NOMO-1 (cell line): Measurements from ENCODE around the gene ELOVL6.
"Not testable (repeated sequence)": the region's sequence is repeated elsewhere in the genome, so short reads cannot be mapped to it uniquely, and the experiment has no call there.

ENCODE experiments used
- DNase-seq, 2 experiments: peaks; one replicate each; lab custom pipeline; 2025; ENCODE audit not compliant: unreplicated experiment in 2 of 2; lab: John Stamatoyannopoulos, UW

The ELOVL6 gene

DNA sequence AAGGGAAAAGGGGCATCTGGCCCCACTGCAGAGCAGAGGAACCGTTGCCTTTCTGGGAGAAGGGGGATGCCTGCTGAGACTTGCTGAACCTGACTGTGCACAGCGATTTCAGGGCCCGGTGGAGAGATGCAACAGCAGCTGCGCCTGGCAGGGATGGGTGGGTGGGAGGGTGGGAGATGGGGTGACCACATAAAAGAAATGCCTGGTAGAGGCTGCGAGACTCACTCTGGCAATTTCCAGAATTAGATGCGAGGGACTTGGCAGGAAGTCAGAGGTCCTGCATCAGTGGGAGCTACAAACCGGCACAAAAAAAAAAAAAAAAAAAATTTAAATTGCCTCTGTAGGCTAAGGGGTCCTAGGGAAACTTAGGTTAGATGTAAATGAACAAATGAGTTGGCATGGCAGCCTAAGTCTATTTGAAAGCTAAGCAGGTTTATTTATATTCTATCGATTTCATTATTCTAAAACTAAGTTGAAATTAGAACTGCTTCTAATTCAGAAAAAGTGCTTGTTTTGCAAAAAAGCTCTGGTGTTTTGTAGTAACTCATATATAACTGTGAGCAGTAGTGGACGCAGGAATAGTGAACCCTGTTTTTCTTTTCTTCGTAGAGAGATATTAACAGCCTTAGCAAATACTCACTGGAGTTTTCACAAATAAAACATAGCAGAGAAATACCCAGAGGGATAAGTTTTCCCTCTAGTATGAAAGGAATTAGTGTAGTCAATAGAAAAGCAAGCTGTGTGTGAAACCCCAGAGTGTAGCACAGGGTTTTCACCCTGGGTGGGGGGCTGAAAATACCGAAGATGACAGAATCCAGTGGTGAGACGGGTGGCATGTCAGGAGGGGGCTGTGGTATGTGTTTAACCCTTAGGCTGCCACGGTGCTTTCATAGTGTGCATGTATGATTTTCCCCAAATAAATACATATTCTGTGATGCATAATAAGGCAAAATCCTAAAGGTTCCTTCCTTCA lies 155.6 kb downstream of the ELOVL6 start:
- no peak for DNase-seq

DNA sequence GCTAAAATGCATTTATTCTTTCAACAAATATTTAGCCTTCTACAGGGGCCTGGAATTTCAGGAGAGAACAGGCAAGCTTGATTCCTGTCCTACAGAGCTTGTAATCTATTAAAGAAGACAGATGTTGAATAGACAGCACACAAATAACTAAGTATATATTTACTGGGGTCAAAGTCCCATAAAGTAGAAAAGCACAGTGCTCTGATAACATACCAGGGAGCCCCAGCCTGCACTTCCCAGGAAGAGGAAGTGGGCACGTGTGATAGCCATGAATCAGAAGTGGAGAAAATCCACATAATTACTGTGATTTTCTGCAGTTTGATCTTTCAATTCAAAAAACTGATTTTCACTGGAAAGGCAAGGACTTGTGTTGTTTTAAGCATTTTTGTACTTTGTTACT lies 156.7 kb downstream of the ELOVL6 start:
- DNase-seq, result no peak

DNA sequence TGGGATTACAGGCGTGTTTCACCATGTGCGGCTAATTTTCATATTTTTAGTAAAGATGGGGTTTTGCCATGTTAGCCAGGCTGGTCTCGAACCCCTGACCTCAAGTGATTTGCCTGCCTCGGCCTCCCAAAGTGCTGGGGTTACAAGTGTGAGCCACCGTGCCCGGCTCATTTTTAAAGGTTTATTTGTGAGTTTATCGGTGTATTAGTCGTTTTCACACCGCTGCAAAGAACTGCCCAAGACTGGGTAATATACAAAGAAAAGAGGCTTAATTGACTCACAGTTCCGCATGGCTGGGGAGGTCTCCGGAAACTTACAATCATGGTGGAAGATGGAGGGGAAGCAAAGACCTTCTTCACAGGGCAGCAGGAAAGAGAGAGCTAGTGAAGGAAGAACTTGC lies 159.3 kb downstream of the ELOVL6 start:
- DNase-seq, result not testable (repeated sequence)

DNA sequence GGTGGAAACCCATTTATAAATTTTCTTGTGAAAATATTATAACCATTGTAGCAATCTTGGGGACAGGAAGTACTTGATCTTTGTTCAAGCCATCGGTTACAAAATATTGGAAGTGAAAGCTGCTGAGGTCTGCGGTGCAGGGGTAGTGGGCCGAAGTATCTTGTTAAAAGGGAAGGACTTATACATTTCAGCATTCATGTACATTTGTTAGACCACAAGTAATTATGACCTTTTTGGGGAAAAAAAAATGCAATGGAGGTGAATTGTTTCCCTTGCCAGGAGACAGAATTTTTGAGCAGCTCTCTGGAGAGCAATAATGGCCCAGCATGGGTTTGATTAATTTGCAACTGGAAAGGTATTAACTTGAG lies 164.4 kb downstream of the ELOVL6 start:
- DNase-seq, result peak; percentile 92 to 98

GRCh38 chr4:110033355-110034025 lies 164.9 kb downstream of the ELOVL6 start:
- peak; percentile 42 for DNase-seq

- DNase-seq, result peak; percentile 85 to 87
Observed at GRCh38 chr4:110032603-110033002, 165.8 kb downstream of the ELOVL6 start.

GRCh38 chr4:110025718-110026117 lies 172.7 kb downstream of the ELOVL6 start:
- no peak for DNase-seq

DNA sequence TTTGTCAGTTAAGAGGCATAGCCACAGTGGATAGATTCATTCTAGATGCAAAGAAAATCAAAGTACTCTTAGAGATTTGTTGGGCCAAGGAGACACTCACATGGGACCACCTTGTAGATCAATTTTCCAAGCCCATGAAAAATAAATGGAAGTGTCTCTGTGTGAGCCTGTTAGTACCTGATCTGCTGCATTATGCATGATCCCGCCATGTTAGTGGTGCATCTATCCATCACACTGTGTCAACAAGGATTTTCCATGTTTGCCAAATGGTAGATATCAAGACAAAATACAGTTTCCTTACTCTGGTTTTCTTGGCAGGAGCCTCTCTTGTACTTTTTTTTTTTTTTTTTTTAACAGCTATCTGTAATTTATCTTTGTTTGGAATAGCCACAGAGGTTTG lies 173.4 kb downstream of the ELOVL6 start:
- DNase-seq, result no peak

DNA sequence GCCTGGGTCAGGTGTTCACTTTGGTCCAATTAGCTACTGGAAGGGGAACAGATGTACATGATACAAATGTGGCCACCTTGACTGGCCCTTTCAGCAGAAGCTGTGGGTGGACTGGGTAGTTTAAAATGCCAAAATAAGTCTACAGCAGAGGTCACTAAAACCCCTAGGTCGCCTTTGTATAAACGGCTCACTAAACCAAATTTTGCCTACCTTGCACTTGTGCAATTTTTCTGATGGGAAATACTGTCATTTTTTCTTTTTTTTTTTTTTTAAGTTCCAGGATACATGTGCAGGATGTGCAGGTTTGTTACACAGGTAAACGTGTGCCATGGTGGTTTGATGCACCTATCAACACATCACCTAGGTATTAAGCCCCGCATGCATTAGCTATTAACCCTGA lies 176.0 kb downstream of the ELOVL6 start:
- no peak for DNase-seq

GRCh38 chr4:110020646-110021443 lies 177.6 kb downstream of the ELOVL6 start:
- DNase-seq, result peak in 1 of 2 experiments; percentile 15

DNA sequence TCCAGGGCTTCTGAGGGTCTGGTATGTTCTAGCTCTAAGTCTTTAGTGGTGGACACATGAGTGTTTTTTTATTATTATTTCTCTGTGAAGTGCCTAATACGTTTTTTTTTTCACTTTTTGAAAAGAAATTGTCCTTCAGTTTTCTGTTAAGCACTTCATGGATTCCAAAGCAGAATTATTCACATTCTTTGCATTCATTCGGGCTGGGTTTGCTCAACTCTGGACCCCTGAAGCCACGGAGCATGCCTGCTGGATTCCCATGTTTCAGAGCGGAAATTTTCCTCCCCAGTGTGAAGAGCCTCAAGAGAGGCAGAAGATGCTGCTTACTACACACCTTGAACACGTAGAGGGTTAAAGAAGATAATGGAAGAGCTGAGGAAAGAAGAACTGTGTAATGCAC lies 178.3 kb downstream of the ELOVL6 start:
- DNase-seq, result no peak

DNA sequence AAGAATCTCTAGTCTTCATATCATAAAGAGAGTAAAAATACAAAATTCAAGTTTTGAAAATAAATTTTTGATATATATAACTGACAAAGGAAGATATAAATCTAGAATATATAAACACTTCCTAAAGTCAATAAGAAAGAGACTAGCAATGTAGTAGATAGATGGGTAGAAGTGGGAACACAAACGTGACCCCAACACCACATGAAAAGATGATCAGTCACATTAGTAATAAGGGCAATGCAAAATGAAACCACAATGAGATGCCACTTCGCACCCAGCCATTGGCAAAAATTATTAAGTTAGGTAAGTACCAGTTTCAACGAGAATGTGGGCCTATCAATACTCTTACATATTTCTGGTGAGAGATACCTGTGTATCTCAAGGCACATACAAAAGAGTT lies 179.3 kb downstream of the ELOVL6 start:
- no peak for DNase-seq

DNA sequence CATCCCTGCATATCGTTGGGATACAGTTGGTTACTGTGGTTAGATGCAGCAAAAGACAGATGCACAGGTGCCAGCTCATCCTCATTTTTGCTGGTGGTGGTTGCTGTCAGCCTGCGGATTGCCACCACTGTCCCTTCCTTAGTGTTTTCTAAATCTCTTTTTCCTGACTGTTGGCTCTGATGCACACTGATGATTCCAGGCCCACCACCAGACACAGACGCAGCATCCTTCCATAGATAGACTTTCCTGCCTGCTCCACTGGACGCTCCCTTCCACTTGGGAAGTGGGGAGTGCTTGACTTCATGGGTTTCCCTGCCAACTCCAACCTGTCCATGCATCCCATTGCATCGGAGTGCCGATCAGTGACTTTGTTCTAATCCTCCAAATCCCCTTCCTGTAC lies 184.2 kb downstream of the ELOVL6 start:
- DNase-seq, result no peak

DNA sequence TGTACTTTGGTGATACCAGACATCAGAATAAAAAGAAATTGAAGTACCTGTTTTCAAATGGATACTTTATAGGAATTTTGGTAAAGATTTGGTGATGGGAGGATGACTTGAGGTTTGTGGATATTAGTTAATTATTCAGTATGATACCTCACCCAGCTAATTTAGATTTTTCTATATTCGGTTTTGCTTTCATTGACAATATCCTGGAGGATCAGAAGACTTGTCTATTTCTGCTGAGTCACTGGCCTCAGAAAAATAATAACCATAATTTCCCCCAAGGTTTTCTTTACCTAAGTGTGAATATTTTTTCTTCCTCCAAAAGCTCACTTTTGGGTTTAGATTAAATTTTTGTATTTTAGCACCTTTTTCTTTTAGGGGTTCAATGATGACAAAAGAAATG lies 185.5 kb downstream of the ELOVL6 start:
- DNase-seq, result no peak

GRCh38 chr4:110010797-110011196 lies 187.6 kb downstream of the ELOVL6 start:
- no peak for DNase-seq

- no peak for DNase-seq
Observed at GRCh38 chr4:110009550-110009949, 188.9 kb downstream of the ELOVL6 start.

DNA sequence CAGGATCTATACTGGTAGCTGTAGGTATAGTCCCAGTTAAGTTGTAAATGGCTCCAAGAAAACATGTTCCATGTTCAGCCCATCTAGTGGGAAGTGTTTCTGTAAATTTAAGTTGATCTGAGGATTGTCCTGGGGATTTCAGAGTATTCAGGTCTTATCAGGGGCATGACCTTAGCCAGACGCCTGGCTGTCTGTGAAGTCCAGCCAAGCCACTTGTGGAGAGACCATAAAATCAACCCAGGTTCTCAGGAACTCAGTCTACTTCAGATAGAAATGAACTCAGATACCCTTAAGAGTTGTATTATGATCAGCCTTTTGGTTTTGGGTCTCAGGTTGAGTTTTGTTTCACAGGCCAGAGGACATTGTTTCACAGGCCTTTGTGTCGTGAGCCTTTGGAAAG lies 189.9 kb downstream of the ELOVL6 start:
- no peak for DNase-seq

DNA sequence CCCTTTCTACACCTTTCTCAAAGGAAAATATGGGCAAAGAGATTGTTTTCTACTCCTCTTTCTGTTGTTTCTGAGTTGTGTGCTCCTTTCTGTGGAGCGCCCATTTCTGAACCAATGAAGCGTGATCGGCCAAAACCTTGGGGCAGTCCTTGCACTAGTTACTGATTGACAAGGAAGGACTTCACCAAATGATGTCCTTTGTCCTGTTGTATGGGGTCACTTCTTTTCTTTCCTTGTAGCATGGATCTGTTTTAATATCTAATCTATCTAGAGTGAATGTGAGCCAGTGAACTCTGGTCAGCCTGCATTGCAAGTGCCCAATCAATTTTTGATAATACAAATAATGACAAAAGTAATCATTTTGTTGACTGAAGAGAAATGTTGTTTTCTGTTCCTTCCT lies 191.2 kb downstream of the ELOVL6 start:
- DNase-seq, result no peak

- DNase-seq, result peak in 1 of 2 experiments; percentile 59
Observed at GRCh38 chr4:110005461-110006056, 192.9 kb downstream of the ELOVL6 start.

DNA sequence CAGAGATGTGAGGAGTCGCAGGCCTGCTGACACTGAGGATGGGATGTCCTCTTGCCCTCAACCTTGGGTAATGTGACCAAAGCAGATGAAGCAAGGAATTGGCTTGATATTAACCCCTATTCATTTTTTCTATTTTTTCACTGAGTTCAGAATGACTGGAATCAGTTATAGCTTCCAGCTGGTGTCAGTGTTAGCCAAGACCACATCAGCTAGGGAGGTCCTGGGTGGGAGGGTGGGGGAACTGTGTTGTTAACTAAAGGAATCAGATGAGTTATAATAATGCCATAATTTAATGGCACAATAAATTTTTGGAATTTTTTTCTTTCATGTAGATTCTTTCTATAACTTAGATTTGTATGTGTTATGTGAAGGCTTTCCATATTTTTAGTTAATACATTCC lies 193.9 kb downstream of the ELOVL6 start:
- DNase-seq, result no peak
